Measurements from ENCODE around the gene PLEKHA1.
A peak's percentile ranks its signal among the peaks of the same experiment; 100 is the strongest.

PLEKHA1 gene

GRCh38 chr10:122379041-122379440, 4.5 kb downstream of the PLEKHA1 start:
- Histone ChIP-seq H2AFZ (ENCODE audit: low read depth, low read length) (no peak overlapping the region), H3K79me2 (ENCODE audit: insufficient read depth, low read length) (peaks cover 82% of the 10 kb centered on the region), H3K9me3 (ENCODE audit: insufficient read depth, low read length, severe bottlenecking) (no peaks in the 10 kb centered on the region), H3K9ac (ENCODE audit: low read depth, low read length) (peak overlapping the region; percentile 34), H3K4me2 (ENCODE audit: insufficient read depth, low read length) (peak overlapping the region; percentile 74), H3K4me3 (ENCODE audit: low read depth in 1 of 2, low read length in 2 of 2) (peak overlapping the region in 1 of 2 experiments; percentile 56; a peak in 2 of 4 replicates), H4K20me1 (ENCODE audit: insufficient read depth, low read length) (no peaks in the 10 kb centered on the region), H3K27ac (ENCODE audit: low read length) (peak overlapping the region; percentile 73), H3K27me3 (ENCODE audit: insufficient read depth, low read length, poor library complexity) (no peaks in the 10 kb centered on the region), H3K36me3 (ENCODE audit: insufficient read depth, low read length) (no peaks in the 10 kb centered on the region), H3K4me1 (ENCODE audit: insufficient read depth, low read length) (peaks cover 59% of the 10 kb centered on the region)
- TF ChIP-seq EZH2 (IDR thresholded peaks at IDR 0.05; ENCODE audit: borderline replicate concordance, low read depth, low read length, severe bottlenecking), result no peak
- no peak for TF ChIP-seq CTCF (IDR thresholded peaks at IDR 0.05; ENCODE audit: borderline replicate concordance, extremely low read depth, low read length, poor library complexity, severe bottlenecking)
- ATAC-seq (ENCODE audit: insufficient read depth, low read depth) (peak; percentile 35), DNase-seq (peak; percentile 64)

- Histone ChIP-seq H3K4me3 (ENCODE audit: low read depth in 1 of 2, low read length in 2 of 2) (peak overlapping the region in 1 of 2 experiments; percentile 56; a peak in 2 of 4 replicates), H4K20me1 (ENCODE audit: insufficient read depth, low read length) (no peaks in the 10 kb centered on the region), H2AFZ (ENCODE audit: low read depth, low read length) (no peak overlapping the region), H3K36me3 (ENCODE audit: insufficient read depth, low read length) (no peaks in the 10 kb centered on the region), H3K4me2 (ENCODE audit: insufficient read depth, low read length) (peak overlapping the region; percentile 74), H3K27me3 (ENCODE audit: insufficient read depth, low read length, poor library complexity) (no peaks in the 10 kb centered on the region), H3K9ac (ENCODE audit: low read depth, low read length) (peak overlapping the region; percentile 34), H3K79me2 (ENCODE audit: insufficient read depth, low read length) (peaks cover 85% of the 10 kb centered on the region), H3K9me3 (ENCODE audit: insufficient read depth, low read length, severe bottlenecking) (no peaks in the 10 kb centered on the region), H3K4me1 (ENCODE audit: insufficient read depth, low read length) (peaks cover 57% of the 10 kb centered on the region), H3K27ac (ENCODE audit: low read length) (peak overlapping the region; percentile 73)
- DNase-seq (no peak), ATAC-seq (ENCODE audit: insufficient read depth, low read depth) (no peak; the same call in 2 of the 3 replicates)
- TF ChIP-seq EZH2 (IDR thresholded peaks at IDR 0.05; ENCODE audit: borderline replicate concordance, low read depth, low read length, severe bottlenecking) (no peak), CTCF (IDR thresholded peaks at IDR 0.05; ENCODE audit: borderline replicate concordance, extremely low read depth, low read length, poor library complexity, severe bottlenecking) (no peak)
Observed at GRCh38 chr10:122379537-122379936, 5.0 kb downstream of the PLEKHA1 start.

- H3K9me3 ChIP-seq (ENCODE audit: insufficient read depth, low read length, severe bottlenecking), result no peaks in the 10 kb centered on the region
- H3K4me2 ChIP-seq (ENCODE audit: insufficient read depth, low read length), result no peak overlapping the region
- DNase-seq (no peak), ATAC-seq (ENCODE audit: insufficient read depth, low read depth) (no peak)
- no peak overlapping the region for H2AFZ ChIP-seq (ENCODE audit: low read depth, low read length)
- no peaks in the 10 kb centered on the region for H3K36me3 ChIP-seq (ENCODE audit: insufficient read depth, low read length)
- H3K4me3 ChIP-seq (ENCODE audit: low read depth in 1 of 2, low read length in 2 of 2), result no peak overlapping the region
- TF ChIP-seq CTCF (IDR thresholded peaks at IDR 0.05; ENCODE audit: borderline replicate concordance, extremely low read depth, low read length, poor library complexity, severe bottlenecking) (no peak), EZH2 (IDR thresholded peaks at IDR 0.05; ENCODE audit: borderline replicate concordance, low read depth, low read length, severe bottlenecking) (no peak)
- no peak overlapping the region for H3K9ac ChIP-seq (ENCODE audit: low read depth, low read length)
- no peaks in the 10 kb centered on the region for H4K20me1 ChIP-seq (ENCODE audit: insufficient read depth, low read length)
- H3K4me1 ChIP-seq (ENCODE audit: insufficient read depth, low read length), result peaks cover 57% of the 10 kb centered on the region
- H3K27ac ChIP-seq (ENCODE audit: low read length), result no peak overlapping the region
- peaks cover 89% of the 10 kb centered on the region for H3K79me2 ChIP-seq (ENCODE audit: insufficient read depth, low read length)
- no peaks in the 10 kb centered on the region for H3K27me3 ChIP-seq (ENCODE audit: insufficient read depth, low read length, poor library complexity)
Observed at GRCh38 chr10:122380703-122381102, 6.2 kb downstream of the PLEKHA1 start.

Data from DND-41 (cell line).